Hepatocyte (in vitro differentiated cells): ENCODE measurements around the gene MYL5. TPM values are rescaled to one million over a fixed set of nuclear protein-coding genes. Genes with fewer than 3 reads are reported as not detected.

Experiments
- DNase-seq: peaks from one replicate; pipeline ENCODE4 v3.0.0-alpha.2; 2016; ENCODE audit warnings: low spot score
- H2AFZ ChIP-seq: fragments of 200-600 bp; sonication (generic); 2 replicates; pipeline ENCODE4 v1.6.0; 2016; ENCODE audit warnings: antibody characterized with exemption, mild to moderate bottlenecking
- H3K27ac ChIP-seq: fragments of 200-600 bp; sonication (generic); 2 replicates; pipeline ENCODE4 v1.5.1; 2016; ENCODE audit warnings: mild to moderate bottlenecking
- H3K27me3 ChIP-seq: fragments of 200-600 bp; sonication (generic); 2 replicates; pipeline ENCODE4 v1.6.1; 2016
- H3K36me3 ChIP-seq: fragments of 200-600 bp; sonication (generic); replicated peaks from 2 replicates; pipeline ENCODE4 v1.5.1; 2016; ENCODE audit warnings: low read depth; ENCODE audit not compliant: insufficient read depth
- H3K4me1 ChIP-seq: fragments of 200-600 bp; sonication (generic); 2 replicates; pipeline ENCODE4 v1.5.1; 2016; ENCODE audit warnings: mild to moderate bottlenecking, moderate library complexity; ENCODE audit not compliant: insufficient read depth
- H3K4me2 ChIP-seq: fragments of 200-600 bp; sonication (generic); 2 replicates; pipeline ENCODE4 v1.6.0; 2016
- H3K4me3 ChIP-seq: fragments of 200-600 bp; sonication (generic); 2 replicates; pipeline ENCODE4 v1.5.1; 2016; ENCODE audit warnings: mild to moderate bottlenecking
- H3K79me2 ChIP-seq: fragments of 200-600 bp; sonication (generic); 2 replicates; pipeline ENCODE4 v1.6.0; 2017; ENCODE audit warnings: mild to moderate bottlenecking
- H3K9me2 ChIP-seq: fragments of 200-600 bp; sonication (generic); replicated peaks from 2 replicates; pipeline ENCODE4 v1.6.0; 2017; ENCODE audit warnings: mild to moderate bottlenecking; ENCODE audit not compliant: insufficient read depth
- H3K9me3 ChIP-seq: fragments of 200-600 bp; sonication (generic); 2 replicates; pipeline ENCODE4 v1.5.1; 2016; ENCODE audit warnings: low read depth, mild to moderate bottlenecking
- H4K20me1 ChIP-seq: fragments of 200-600 bp; sonication (generic); 2 replicates; pipeline ENCODE4 v1.6.0; 2016; ENCODE audit warnings: mild to moderate bottlenecking; ENCODE audit not compliant: insufficient read depth, poor library complexity, severe bottlenecking
- CTCF ChIP-seq: fragments of 200-600 bp; sonication (generic); IDR thresholded peaks from 2 replicates; pipeline ENCODE4 v1.5.1; 2016; ENCODE audit warnings: antibody characterized with exemption, mild to moderate bottlenecking; ENCODE audit not compliant: poor library complexity
- EZH2 ChIP-seq: fragments of 200-600 bp; sonication (generic); IDR thresholded peaks from 2 replicates; pipeline ENCODE4 v1.6.1; 2016; ENCODE audit warnings: antibody characterized with exemption, mild to moderate bottlenecking, borderline replicate concordance
- EZH2phosphoT487 ChIP-seq: fragments of 200-600 bp; sonication (generic); IDR thresholded peaks from one replicate; pipeline ENCODE4 v1.6.1; 2018; ENCODE audit warnings: antibody characterized with exemption, mild to moderate bottlenecking, low read depth, moderate library complexity; ENCODE audit not compliant: unreplicated experiment, severe bottlenecking
- WGBS: methylation state at CpG from one replicate; pipeline ENCODE4 v1.1.6; 2016; ENCODE audit warnings: low lambda C conversion rate; ENCODE audit errors: missing lambda C conversion rate; 5-methylcytosine and 5-hydroxymethylcytosine counted together
- polyA plus RNA-seq: library from polyadenylated mRNA; unstranded; fragments of >200 nt; fragmentation: Nextera tagmentation; extraction: Ambion mirVana; gene quantifications from 2 replicates; pipeline ENCODE4 v1.2.1, GENCODE V29; 2016
- total RNA-seq: library from RNA; depleted of rRNA; stranded (reverse); fragments of >200 nt; gene quantifications from 2 replicates; pipeline ENCODE4 v1.2.3, GENCODE V29; 2014

The MYL5 gene
- total and polyA plus RNA-seq, 2 experiments from 2014 or later = 12.6 to 25.1 TPM

GRCh38 chr4:681736-682451 is 7.6 kb downstream of the MYL5 start:
- Histone ChIP-seq H3K4me3 (no peak overlapping the region), H3K27ac (no peak overlapping the region), H3K9me2 (no peaks in the 10 kb centered on the region), H3K79me2 (no peaks in the 10 kb centered on the region), H3K4me1 (peaks cover 15% of the 10 kb centered on the region), H2AFZ (no peak overlapping the region), H3K9me3 (no peaks in the 10 kb centered on the region), H3K4me2 (peak overlapping the region; percentile 51), H3K27me3 (no peaks in the 10 kb centered on the region), H3K36me3 (no peaks in the 10 kb centered on the region), H4K20me1 (no peaks in the 10 kb centered on the region)
- DNase-seq = peak; percentile 62
- 94% methylated on average over 18 of the region's 58 CpGs for WGBS
- TF ChIP-seq EZH2 (no peak), EZH2phosphoT487 (no peak), CTCF (no peak)

- no peaks in the 10 kb centered on the region for H3K36me3 ChIP-seq
Observed at GRCh38 chr4:682490-683172, 8.3 kb downstream of the MYL5 start.

GRCh38 chr4:683247-683897 is 9.0 kb downstream of the MYL5 start:
- Histone ChIP-seq H3K9me3 (no peaks in the 10 kb centered on the region), H3K9me2 (no peaks in the 10 kb centered on the region), H3K4me1 (peaks cover 27% of the 10 kb centered on the region), H2AFZ (no peak overlapping the region), H3K27ac (no peak overlapping the region), H3K36me3 (no peaks in the 10 kb centered on the region), H3K4me3 (no peak overlapping the region), H3K27me3 (no peaks in the 10 kb centered on the region), H3K4me2 (no peak overlapping the region), H3K79me2 (no peaks in the 10 kb centered on the region), H4K20me1 (no peaks in the 10 kb centered on the region)
- DNase-seq = no peak
- 89% methylated on average over 22 of the region's 25 CpGs for WGBS
- TF ChIP-seq EZH2 = no peak
- TF ChIP-seq EZH2phosphoT487 = no peak

More at GRCh38 chr4:682490-683172, 8.3 kb downstream of the MYL5 start:
- no peaks in the 10 kb centered on the region for H3K27me3 ChIP-seq
- no peak overlapping the region for H2AFZ ChIP-seq
- whole genome bisulfite sequencing = 95% methylated on average over 23 of the region's 23 CpGs
- no peak overlapping the region for H3K27ac ChIP-seq
- peaks cover 21% of the 10 kb centered on the region for H3K4me1 ChIP-seq
- DNase-seq = no peak
- no peak overlapping the region for H3K4me3 ChIP-seq
- H3K4me2 ChIP-seq = no peak overlapping the region
- no peaks in the 10 kb centered on the region for H3K9me3 ChIP-seq
- H3K9me2 ChIP-seq = no peaks in the 10 kb centered on the region
- no peaks in the 10 kb centered on the region for H4K20me1 ChIP-seq
- TF ChIP-seq CTCF = no peak
- no peak for TF ChIP-seq EZH2
- TF ChIP-seq EZH2phosphoT487 = no peak
- H3K79me2 ChIP-seq = no peaks in the 10 kb centered on the region

- no peak overlapping the region for H3K27ac ChIP-seq
- no peak overlapping the region for H2AFZ ChIP-seq
- peaks cover 34% of the 10 kb centered on the region for H3K4me1 ChIP-seq
- peak; percentile 85 for DNase-seq
- no peak overlapping the region for H3K4me3 ChIP-seq
- 63% methylated on average over 18 of the region's 19 CpGs for WGBS
- TF ChIP-seq CTCF = peak; percentile 61
- TF ChIP-seq EZH2phosphoT487 = no peak
- H4K20me1 ChIP-seq = no peaks in the 10 kb centered on the region
- no peaks in the 10 kb centered on the region for H3K9me2 ChIP-seq
- no peaks in the 10 kb centered on the region for H3K36me3 ChIP-seq
- no peaks in the 10 kb centered on the region for H3K27me3 ChIP-seq
- no peaks in the 10 kb centered on the region for H3K9me3 ChIP-seq
- no peak overlapping the region for H3K4me2 ChIP-seq
- H3K79me2 ChIP-seq = no peaks in the 10 kb centered on the region
Observed at GRCh38 chr4:683982-684622, 9.8 kb downstream of the MYL5 start.
